A549 (cell line): Measurements from ENCODE around the gene MTOR. TPM values are rescaled to one million over a fixed set of nuclear protein-coding genes. Genes with fewer than 3 reads are reported as not detected.

ENCODE experiments used
- ATAC-seq, 2 experiments: fragments of 200-7000 bp in 1 of 2; fragments of >200 bp in 1 of 2; cut with Nextera tagmentation in 1 of 2; cut with Tn5 transposase in 1 of 2; 3 replicates each; pipeline versions ENCODE4 v1.8.0 to v1.9.1; 2018 to 2020; ENCODE audit warnings: mild to moderate bottlenecking in 1 of 2, moderate library complexity in 1 of 2
- CTCF ChIA-PET: fragments of 300-600 bp; sonication (Branson Sonifier 250); formaldehyde crosslinking; extraction: SDS; loops from one replicate; lab custom pipeline; 2021; ENCODE audit warnings: antibody characterized with exemption, inconsistent platforms; lab: Yijun Ruan, JAX
- POLR2A ChIA-PET: fragments of 350-600 bp; formaldehyde crosslinking; extraction: SDS; loops from one replicate; lab custom pipeline; 2021; ENCODE audit warnings: antibody characterized with exemption, inconsistent platforms; lab: Yijun Ruan, JAX
- DNase-seq, 2 experiments: peaks; one replicate each; pipeline versions ENCODE4 v3.0.0 to v3.0.0-alpha.2; 2011 to 2016; ENCODE audit warnings: low read depth in 1 of 2, low spot score in 1 of 2
- FAIRE-seq: peaks from 2 replicates; lab custom pipeline; 2011; peaks lifted over from hg19 to GRCh38; lab: Jason Lieb, UNC
- H3K27ac ChIP-seq, 2 experiments: fragments of >200 bp; sonication (Bioruptor Twin); formaldehyde crosslinking; 3 replicates each; pipeline ENCODE4 v1.5.1; 2016 to 2017
- H3K4me1 ChIP-seq: fragments of >200 bp; sonication (Bioruptor Twin); formaldehyde crosslinking; 3 replicates; pipeline ENCODE4 v1.6.1; 2016
- H3K4me2 ChIP-seq: fragments of >200 bp; sonication (Bioruptor Twin); formaldehyde crosslinking; 3 replicates; pipeline ENCODE4 v1.6.1; 2016
- H3K4me3 ChIP-seq: fragments of >200 bp; sonication (Bioruptor Twin); formaldehyde crosslinking; 3 replicates; pipeline ENCODE4 v1.5.1; 2016
- H3K9me3 ChIP-seq: fragments of >200 bp; sonication (Bioruptor Twin); formaldehyde crosslinking; 3 replicates; pipeline ENCODE4 v1.6.1; 2016
- BHLHE40 ChIP-seq: IDR thresholded peaks from 2 replicates; pipeline ENCODE4 v1.6.1; 2012; ENCODE audit warnings: low read depth, low read length, inconsistent platforms
- CBX8 ChIP-seq: fragments of 200-600 bp; sonication (generic); IDR thresholded peaks from 2 replicates; pipeline ENCODE4 v1.6.1; 2016
- CHD4 ChIP-seq: fragments of 200-600 bp; sonication (generic); IDR thresholded peaks from 2 replicates; pipeline ENCODE4 v1.6.1; 2016; ENCODE audit warnings: antibody characterized with exemption, mild to moderate bottlenecking, borderline replicate concordance
- EHMT2 ChIP-seq: fragments of 200-600 bp; sonication (generic); IDR thresholded peaks from 2 replicates; pipeline ENCODE4 v1.6.1; 2016; ENCODE audit warnings: antibody characterized with exemption, low read depth, mild to moderate bottlenecking, moderate library complexity
- EP300 ChIP-seq, 2 experiments: fragments of >200 bp; sonication (Bioruptor Twin); formaldehyde crosslinking; IDR thresholded peaks; 2 replicates in 1 of 2; 3 replicates in 1 of 2; pipeline ENCODE4 v1.6.1; 2016 to 2017
- FOSL2 ChIP-seq, 2 experiments: fragments of 450-650 bp in 1 of 2; fragments of >200 bp in 1 of 2; sonication (Bioruptor Twin) in 1 of 2; formaldehyde crosslinking; IDR thresholded peaks; 2 replicates each; pipeline versions ENCODE4 v1.5.0 to v1.6.1; 2016 to 2020; ENCODE audit warnings: mild to moderate bottlenecking in 1 of 2, moderate library complexity in 1 of 2
- HDAC2 ChIP-seq: fragments of 200-600 bp; sonication (generic); IDR thresholded peaks from 2 replicates; pipeline ENCODE4 v1.6.1; 2016
- HOXA7 ChIP-seq: fragments of 250-450 bp; sonication (Bioruptor Pico); IDR thresholded peaks from 2 replicates; pipeline ENCODE4 v1.5.0; 2020; ENCODE audit warnings: mild to moderate bottlenecking, moderate library complexity
- HOXB13 ChIP-seq: fragments of 250-450 bp; sonication (Bioruptor Pico); IDR thresholded peaks from 2 replicates; pipeline ENCODE4 v1.5.0; 2020; ENCODE audit warnings: low read depth, mild to moderate bottlenecking, moderate library complexity
- HOXB5 ChIP-seq: fragments of 250-450 bp; sonication (Bioruptor Pico); IDR thresholded peaks from 2 replicates; pipeline ENCODE4 v1.5.0; 2020; ENCODE audit warnings: mild to moderate bottlenecking, moderate library complexity
- JUNB ChIP-seq: fragments of >200 bp; sonication (Bioruptor Twin); formaldehyde crosslinking; IDR thresholded peaks from 2 replicates; pipeline ENCODE4 v1.6.1; 2016
- KDM1A ChIP-seq: fragments of 200-600 bp; sonication (generic); IDR thresholded peaks from 2 replicates; pipeline ENCODE4 v1.6.1; 2016; ENCODE audit warnings: low read depth, mild to moderate bottlenecking
- MAZ ChIP-seq: fragments of 150-350 bp; IDR thresholded peaks from 2 replicates; pipeline ENCODE4 v1.6.1; 2014; ENCODE audit warnings: antibody characterized with exemption, low read depth, low read length, borderline replicate concordance
- MYC ChIP-seq: IDR thresholded peaks from 2 replicates; pipeline ENCODE4 v1.6.1; 2012; ENCODE audit warnings: mild to moderate bottlenecking, inconsistent platforms, low read length, improper control_type of control experiment, borderline replicate concordance
- PHF8 ChIP-seq: fragments of 200-600 bp; sonication (generic); IDR thresholded peaks from 2 replicates; pipeline ENCODE4 v1.6.1; 2016; ENCODE audit warnings: low read depth, mild to moderate bottlenecking, antibody characterized with exemption, moderate library complexity, borderline replicate concordance
- POLR2A ChIP-seq: IDR thresholded peaks from 2 replicates; pipeline ENCODE4 v1.6.1; 2012; ENCODE audit warnings: mild to moderate bottlenecking, low read length
- POLR2AphosphoS2 ChIP-seq: conservative IDR thresholded peaks from 2 replicates; pipeline ENCODE4 v1.6.1; 2012; ENCODE audit warnings: low read length, improper control_type of control experiment, inconsistent platforms
- RAD21 ChIP-seq, 2 experiments: fragments of >200 bp in 1 of 2; sonication (Bioruptor Twin) in 1 of 2; formaldehyde crosslinking in 1 of 2; IDR thresholded peaks in 1 of 2; conservative IDR thresholded peaks in 1 of 2; 2 replicates in 1 of 2; 3 replicates in 1 of 2; pipeline ENCODE4 v1.6.1; 2012 to 2018; ENCODE audit warnings: inconsistent platforms in 1 of 2
- RARB ChIP-seq: fragments of 250-450 bp; sonication (Bioruptor Pico); IDR thresholded peaks from 2 replicates; pipeline ENCODE4 v1.8.0; 2021; ENCODE audit warnings: mild to moderate bottlenecking, moderate library complexity
- RCOR1 ChIP-seq: fragments of 150-350 bp; IDR thresholded peaks from 2 replicates; pipeline ENCODE4 v1.6.1; 2014; ENCODE audit warnings: antibody characterized with exemption, low read length, low read depth
- RFX5 ChIP-seq: fragments of 450-650 bp; IDR thresholded peaks from 2 replicates; pipeline ENCODE4 v1.7.1; 2014; ENCODE audit warnings: antibody characterized with exemption, mild to moderate bottlenecking, moderate library complexity
- RNF2 ChIP-seq: fragments of 200-600 bp; sonication (generic); IDR thresholded peaks from 2 replicates; pipeline ENCODE4 v1.6.1; 2016; ENCODE audit warnings: low read depth, mild to moderate bottlenecking, antibody characterized with exemption, moderate library complexity, borderline replicate concordance
- SMC3 ChIP-seq: fragments of >200 bp; sonication (Bioruptor Twin); formaldehyde crosslinking; IDR thresholded peaks from 3 replicates; pipeline ENCODE4 v1.6.1; 2018; ENCODE audit warnings: inconsistent platforms
- SREBF2 ChIP-seq: fragments of 450-650 bp; IDR thresholded peaks from 2 replicates; pipeline ENCODE4 v1.6.1; 2014; ENCODE audit warnings: mild to moderate bottlenecking, moderate library complexity
- TFCP2L1 ChIP-seq: fragments of 250-450 bp; sonication (Bioruptor Pico); IDR thresholded peaks from 2 replicates; pipeline ENCODE4 v1.5.0; 2021; ENCODE audit warnings: mild to moderate bottlenecking
- ZNF302 ChIP-seq: fragments of 250-450 bp; sonication (Bioruptor Pico); IDR thresholded peaks from 2 replicates; pipeline ENCODE4 v1.9.0; 2021; ENCODE audit warnings: inconsistent platforms, mild to moderate bottlenecking, moderate library complexity
- WGBS: methylation state at CpG from one replicate; pipeline ENCODE4 v1.1.6; 2017; ENCODE audit errors: missing lambda C conversion rate; 5-methylcytosine and 5-hydroxymethylcytosine counted together
- polyA plus RNA-seq, 4 experiments: library from polyadenylated mRNA; depleted of rRNA in 3 of 4; stranded (reverse); fragments of >200 nt; fragmentation: RNase III in 1 of 4; extraction: RNeasy Plus Mini Kit Qiagen cat#74134 plus additional on column Dnase treatment in 1 of 4; gene quantifications; 2 replicates in 3 of 4; 3 replicates in 1 of 4; pipeline ENCODE4 v1.2.3, GENCODE V29; 2011 to 2017
- TF ChIP-seq, protein P1 (sequence below): fragments of >200 bp; sonication (Bioruptor Twin); formaldehyde crosslinking; IDR thresholded peaks from 3 replicates; pipeline ENCODE4 v1.5.1; 2016
- TF ChIP-seq, protein P2 (sequence below): fragments of >200 bp; sonication (Bioruptor Twin); formaldehyde crosslinking; IDR thresholded peaks from 3 replicates; pipeline ENCODE4 v1.6.1; 2016

Gene MTOR
- polyA plus RNA-seq, 2 of the 4 experiments (the other 2 are of a cell fraction): 15.7 to 28.5 TPM

DNA sequence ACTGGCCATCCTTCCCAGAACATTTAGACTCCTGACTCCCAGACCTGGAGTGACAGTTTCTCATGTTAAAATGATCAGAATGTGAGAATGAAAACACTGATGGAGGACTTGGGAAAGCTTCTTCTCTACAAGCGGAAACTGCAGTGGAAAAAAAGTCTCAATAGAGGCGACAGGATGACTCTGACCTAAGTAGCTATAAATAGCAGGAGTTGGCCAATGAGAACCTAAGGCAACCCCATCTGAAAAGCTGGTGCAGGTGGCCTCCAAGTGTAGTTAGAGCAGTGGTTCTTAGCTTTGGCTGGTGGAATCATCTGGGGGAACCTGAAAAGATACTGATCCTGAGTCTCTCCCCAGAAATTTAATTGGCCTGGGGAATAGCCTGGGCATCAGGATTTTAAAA lies 118.4 kb downstream of the MTOR start (continued):
- TF ChIP-seq, protein P1, sequence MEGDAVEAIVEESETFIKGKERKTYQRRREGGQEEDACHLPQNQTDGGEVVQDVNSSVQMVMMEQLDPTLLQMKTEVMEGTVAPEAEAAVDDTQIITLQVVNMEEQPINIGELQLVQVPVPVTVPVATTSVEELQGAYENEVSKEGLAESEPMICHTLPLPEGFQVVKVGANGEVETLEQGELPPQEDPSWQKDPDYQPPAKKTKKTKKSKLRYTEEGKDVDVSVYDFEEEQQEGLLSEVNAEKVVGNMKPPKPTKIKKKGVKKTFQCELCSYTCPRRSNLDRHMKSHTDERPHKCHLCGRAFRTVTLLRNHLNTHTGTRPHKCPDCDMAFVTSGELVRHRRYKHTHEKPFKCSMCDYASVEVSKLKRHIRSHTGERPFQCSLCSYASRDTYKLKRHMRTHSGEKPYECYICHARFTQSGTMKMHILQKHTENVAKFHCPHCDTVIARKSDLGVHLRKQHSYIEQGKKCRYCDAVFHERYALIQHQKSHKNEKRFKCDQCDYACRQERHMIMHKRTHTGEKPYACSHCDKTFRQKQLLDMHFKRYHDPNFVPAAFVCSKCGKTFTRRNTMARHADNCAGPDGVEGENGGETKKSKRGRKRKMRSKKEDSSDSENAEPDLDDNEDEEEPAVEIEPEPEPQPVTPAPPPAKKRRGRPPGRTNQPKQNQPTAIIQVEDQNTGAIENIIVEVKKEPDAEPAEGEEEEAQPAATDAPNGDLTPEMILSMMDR: no peak
- TF ChIP-seq SMC3: no peak

DNA sequence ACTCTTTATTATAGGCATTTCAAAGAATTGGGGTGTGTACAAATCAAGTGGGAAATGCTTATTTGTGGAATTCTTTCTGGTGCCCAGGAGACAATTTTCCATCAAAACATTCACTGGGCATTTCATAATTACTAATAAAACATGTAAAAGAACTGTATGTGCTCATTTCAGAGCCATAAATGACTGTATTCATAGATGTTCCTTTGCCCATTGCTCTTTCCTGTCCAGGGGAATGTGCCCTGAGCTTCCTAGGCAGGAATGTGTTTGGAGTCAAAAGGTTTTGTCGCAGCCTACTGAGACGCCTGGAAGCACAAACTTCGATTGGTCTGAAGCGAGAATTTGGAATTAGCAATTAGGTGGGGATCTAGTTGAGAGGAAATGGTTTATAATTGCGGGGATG lies 119.0 kb downstream of the MTOR start:
- ChIA-PET POLR2A (no interaction called here), CTCF (interaction anchor here (1.6 kb wide), 1 partner anchor 22 kb away, joined by 3 read pairs; no protein-coding TSS in a partner anchor)
- no peak overlapping the region for H3K27ac ChIP-seq
- H3K4me3 ChIP-seq: no peak overlapping the region
- H3K9me3 ChIP-seq: no peaks in the 10 kb centered on the region
- H3K4me2 ChIP-seq: no peak overlapping the region
- DNase-seq: no peak
- H3K4me1 ChIP-seq: no peaks in the 10 kb centered on the region
- ATAC-seq: no peak
- TF ChIP-seq TFCP2L1 (no peak), ZNF302 (no peak), EP300 (IDR thresholded peaks at IDR 0.05) (no peak), POLR2A (no peak), POLR2AphosphoS2 (no peak), RAD21 (conservative IDR thresholded peaks at IDR 0.05 in 1 of 2, IDR thresholded peaks at IDR 0.05 in 1 of 2) (no peak), HDAC2 (no peak), KDM1A (no peak), SREBF2 (no peak), CBX8 (no peak)
- TF ChIP-seq, protein P1: no peak
- FAIRE-seq: no peak
- WGBS: 99% methylated on average over 5 of the region's 5 CpGs

DNA sequence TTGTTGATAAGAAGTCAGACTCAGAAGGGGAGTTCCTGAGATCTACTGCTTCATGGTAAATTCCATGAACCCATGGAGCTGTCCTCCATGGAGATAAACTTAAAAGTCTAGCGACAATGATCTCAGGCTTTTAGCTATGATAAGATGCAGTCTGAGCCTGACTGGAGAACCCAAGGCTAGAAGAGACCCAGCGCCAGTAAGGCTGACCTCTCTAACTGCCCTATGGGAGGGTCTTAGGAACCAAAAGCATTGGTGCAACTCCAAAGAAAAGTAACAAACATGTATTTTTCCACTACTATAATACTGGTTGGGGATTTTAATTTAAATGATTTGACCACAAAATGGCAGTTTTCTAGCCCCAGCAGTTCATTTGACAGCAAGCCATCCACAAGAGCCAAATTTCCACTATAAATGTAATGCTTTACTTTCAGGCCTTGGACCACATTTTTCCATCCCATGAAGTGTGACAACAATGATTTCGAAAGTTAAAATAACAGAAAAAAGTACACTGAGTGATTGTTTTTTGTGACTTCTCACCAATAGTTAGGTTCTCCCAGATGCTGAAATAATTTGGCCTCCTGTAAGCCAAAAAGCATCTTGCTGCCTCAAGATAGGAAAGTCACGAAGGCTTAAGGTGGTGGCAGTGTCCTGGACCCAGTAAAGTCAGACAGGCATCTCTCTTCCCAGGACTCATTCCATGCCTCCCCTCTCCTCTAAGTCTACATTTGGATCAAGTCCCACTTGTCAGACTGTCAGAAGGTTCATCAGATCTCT lies 119.5 kb downstream of the MTOR start:
- no peak overlapping the region for H3K4me2 ChIP-seq
- no peak for TF ChIP-seq EP300 (IDR thresholded peaks at IDR 0.05)
- no peak for TF ChIP-seq HOXB5 (CRISPR knock-in tag)
- no peak for TF ChIP-seq MAZ
- TF ChIP-seq RARB (CRISPR knock-in tag): no peak
- no peak for TF ChIP-seq EHMT2
- no peak for TF ChIP-seq RNF2
- TF ChIP-seq BHLHE40: no peak
- no peak for TF ChIP-seq RCOR1
- TF ChIP-seq, all 56 proteins: peak for 0
- DNase-seq (no peak), ATAC-seq (no peak), FAIRE-seq (no peak)
- POLR2A ChIA-PET: no interaction called here
- Histone ChIP-seq H3K9me3 (no peaks in the 10 kb centered on the region), H3K4me3 (no peak overlapping the region), H3K4me1 (no peaks in the 10 kb centered on the region), H3K27ac (no peak overlapping the region)
- CTCF ChIA-PET: no interaction called here
- WGBS: 94% methylated on average over 4 of the region's 4 CpGs

DNA sequence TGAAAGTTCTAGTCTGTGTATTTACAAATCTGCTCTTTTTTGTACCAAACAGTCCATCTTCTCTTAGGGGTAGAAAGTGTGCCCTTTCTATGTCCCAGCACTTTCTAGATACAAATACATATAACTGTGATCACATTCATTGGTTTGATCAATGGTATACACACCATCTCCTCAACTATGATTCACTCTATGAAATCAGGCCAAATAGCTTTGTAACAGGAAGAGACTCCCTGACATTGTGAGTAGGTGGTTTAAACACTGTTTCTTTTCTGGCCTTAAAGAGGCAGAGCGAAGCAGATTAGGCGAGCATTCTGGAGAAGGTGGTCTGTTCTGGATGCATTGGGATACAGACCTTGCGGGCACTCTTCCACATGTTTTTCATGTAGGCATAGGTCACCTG lies 123.4 kb downstream of the MTOR start:
- no peaks in the 10 kb centered on the region for H3K9me3 ChIP-seq
- no peak for ATAC-seq
- peaks cover 6% of the 10 kb centered on the region; the same call in 1 of the 3 replicates for H3K4me1 ChIP-seq
- 96% methylated on average over 3 of the region's 3 CpGs for WGBS
- no peak for DNase-seq
- FAIRE-seq: no peak
- H3K4me2 ChIP-seq: no peak overlapping the region
- ChIA-PET CTCF (no interaction called here), POLR2A (no interaction called here)
- H3K4me3 ChIP-seq: no peak overlapping the region
- no peak overlapping the region for H3K27ac ChIP-seq
- TF ChIP-seq RFX5 (no peak), BHLHE40 (no peak), HOXA7 (CRISPR knock-in tag) (no peak), SMC3 (no peak), POLR2A (no peak), RARB (CRISPR knock-in tag) (no peak), RCOR1 (no peak), MYC (no peak), HOXB13 (no peak), FOSL2 (IDR thresholded peaks at IDR 0.05) (no peak), FOSL2 (CRISPR knock-in tag; IDR thresholded peaks at IDR 0.05) (no peak), PHF8 (no peak), CHD4 (no peak), JUNB (no peak), HDAC2 (no peak), SREBF2 (no peak)
- TF ChIP-seq, protein P2, sequence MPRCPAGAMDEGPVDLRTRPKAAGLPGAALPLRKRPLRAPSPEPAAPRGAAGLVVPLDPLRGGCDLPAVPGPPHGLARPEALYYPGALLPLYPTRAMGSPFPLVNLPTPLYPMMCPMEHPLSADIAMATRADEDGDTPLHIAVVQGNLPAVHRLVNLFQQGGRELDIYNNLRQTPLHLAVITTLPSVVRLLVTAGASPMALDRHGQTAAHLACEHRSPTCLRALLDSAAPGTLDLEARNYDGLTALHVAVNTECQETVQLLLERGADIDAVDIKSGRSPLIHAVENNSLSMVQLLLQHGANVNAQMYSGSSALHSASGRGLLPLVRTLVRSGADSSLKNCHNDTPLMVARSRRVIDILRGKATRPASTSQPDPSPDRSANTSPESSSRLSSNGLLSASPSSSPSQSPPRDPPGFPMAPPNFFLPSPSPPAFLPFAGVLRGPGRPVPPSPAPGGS: no peak
